GM18873 (cell line): ENCODE results near the gene SRGAP3.

Experiments used
- ATAC-seq: cut with Tn5 transposase; IDR thresholded peaks from one replicate; pipeline ENCODE4 v1.9.1; 2021; ENCODE audit warnings: mild to moderate bottlenecking, moderate library complexity, moderate number of reproducible peaks; ENCODE audit not compliant: unreplicated experiment, low FRiP score

SRGAP3 gene

DNA sequence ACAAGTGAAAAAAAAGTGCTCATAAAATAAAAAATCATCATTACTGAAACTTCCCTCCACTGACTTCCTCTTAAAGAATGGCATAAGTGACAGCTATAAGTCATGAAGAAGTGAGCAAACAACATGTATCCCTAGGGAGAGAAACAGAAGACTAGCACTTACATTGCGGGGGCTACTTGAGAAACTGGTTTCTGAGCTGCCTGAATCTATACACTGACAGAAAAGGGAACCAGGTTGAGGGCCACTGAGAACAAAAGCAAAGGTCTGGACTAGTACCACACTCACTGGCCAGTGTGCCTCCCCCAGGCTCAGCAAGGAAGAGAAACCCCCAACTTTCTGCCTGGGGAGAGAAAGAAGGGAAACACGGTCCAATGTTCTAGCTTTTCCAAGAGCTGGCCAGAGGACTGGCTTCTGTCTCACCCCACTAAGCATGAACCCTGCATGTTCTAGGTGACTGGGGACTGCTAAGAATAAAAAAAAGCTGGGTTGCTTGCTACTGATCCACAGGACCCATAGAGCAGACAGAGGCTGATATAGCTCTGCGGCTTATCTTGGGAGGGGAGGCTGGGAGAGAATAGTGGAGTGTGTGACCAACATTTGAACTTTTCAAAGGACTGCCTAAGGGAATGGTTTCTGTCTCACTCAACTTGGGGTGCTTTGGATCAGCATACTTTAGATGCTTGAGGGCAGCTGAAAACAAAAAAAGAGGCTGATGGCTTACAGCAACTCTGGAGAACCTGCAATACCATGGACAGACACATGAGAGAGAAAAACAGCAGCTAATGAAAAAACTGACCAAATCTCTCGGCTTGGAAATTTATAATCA is 294.3 kb downstream of the SRGAP3 start:
- peak; percentile 65 for ATAC-seq

DNA sequence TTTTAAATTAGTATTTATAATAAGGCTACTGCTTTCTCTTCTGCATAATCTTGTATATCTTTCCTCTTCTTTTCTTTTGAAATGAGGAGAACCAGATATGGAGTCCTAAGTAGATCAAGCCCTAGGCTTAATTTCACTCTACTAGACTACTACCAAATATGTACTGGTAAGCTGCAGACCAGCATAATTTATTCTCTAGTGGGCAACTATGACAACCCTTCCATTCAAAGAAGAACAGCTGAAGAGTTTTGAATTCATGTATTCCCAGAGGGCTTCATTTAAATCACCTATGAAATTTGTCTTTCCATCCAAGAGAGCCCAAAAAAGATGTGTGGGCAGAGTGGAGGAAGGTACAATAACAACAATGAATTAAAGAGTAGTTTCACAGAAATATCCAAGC is 296.1 kb downstream of the SRGAP3 start:
- no peak for ATAC-seq

DNA sequence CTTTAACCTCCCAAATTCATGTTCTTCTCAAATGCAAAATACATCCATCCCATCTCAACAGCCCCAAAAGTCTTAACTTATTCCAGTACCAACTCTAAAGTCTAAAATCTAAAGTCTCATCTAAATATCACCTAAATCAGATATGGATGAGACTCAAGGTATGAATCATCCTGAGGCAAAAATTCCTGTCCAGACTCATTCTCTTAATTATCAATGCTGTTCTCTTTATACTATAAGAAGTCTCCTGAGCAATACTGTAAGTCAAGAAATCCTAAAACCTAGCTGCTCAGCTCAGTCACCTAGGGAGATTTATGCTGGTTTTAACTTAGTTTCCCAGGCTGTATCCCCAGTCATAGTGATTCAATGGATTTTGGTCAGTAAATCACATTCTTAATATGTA is 297.3 kb downstream of the SRGAP3 start:
- no peak for ATAC-seq

DNA sequence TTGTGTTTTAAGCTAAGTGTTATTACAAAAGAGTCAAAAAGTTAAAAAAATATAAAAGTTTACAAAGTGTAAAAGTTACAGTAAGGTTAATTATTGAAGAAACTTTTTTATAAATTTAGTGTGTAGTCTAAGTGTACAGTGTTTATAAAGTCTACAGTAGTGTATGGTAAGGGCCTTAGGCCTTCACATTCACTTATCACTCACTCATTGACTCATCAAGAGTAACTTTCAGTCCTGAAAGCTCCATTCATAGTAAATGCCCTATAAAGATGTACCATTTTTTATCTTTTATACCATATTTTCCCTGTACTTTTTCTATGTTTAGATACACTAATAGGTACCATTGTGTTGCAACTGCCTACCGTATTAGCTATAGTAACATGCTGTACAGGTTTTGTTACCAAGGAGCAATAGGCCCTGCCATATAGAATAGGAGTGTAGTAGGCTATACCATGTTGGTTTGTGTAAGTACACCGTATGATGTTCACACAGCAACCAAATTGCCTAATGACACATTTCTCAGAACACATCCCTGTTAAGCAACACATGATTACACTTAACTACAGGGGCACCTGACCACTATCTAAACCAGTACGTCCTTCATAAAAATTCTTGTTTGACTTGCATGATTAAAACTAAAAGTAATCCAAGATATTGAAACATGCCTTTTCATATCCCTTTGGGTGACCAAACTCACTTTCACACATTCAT is 303.4 kb downstream of the SRGAP3 start:
- ATAC-seq: no peak

DNA sequence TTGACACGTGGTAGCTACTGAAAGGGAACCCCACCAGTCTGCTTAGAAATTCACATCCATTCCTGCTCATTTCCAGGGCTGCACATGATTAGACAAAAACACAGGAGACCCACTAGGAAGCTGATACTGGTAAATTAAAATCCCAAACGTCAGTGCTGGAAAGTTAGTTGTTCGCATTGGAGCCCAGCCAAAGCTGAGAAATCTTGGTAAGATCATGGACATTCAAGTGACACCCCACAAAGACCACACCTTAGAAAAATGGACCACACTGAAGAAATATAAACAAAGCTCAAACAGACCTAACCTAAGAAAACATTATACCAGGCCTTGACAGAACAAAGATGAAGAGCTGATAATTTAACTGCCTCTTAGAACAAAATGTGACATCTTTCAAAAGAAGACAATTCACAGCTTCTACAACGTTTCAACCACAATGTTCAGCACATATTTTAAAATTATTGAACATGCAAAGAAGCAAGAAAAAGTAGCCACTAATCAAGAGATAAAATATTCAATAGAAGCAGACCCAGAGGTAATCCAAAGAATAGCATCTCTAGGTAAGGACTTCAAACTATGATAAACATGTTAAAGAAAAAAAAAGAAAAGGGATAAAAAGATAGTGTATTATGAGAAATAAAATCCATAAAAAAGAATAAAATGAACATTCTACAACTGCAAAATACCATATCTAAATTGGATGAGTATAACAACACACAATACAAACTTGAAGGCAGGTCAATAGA is 306.5 kb downstream of the SRGAP3 start:
- ATAC-seq: no peak

DNA sequence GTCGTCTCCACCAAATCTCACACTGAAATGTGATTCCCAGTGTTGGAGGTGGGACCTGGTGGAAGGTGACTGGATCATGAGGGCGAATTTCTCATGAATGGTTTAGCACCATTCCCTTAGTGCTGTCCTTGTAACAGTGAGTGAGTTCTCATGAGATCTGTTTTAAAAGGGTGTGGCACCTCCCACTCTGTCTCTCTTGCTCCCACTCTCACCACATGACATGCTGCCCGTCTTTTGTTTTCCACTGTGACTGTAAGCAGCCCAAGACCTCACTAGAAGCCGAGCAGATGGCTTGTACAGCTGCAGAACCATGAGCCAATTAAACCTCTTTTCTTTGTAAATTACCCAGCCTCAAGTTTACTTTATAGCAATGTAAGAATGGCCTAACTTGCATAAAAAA is 307.3 kb downstream of the SRGAP3 start:
- no peak for ATAC-seq

DNA sequence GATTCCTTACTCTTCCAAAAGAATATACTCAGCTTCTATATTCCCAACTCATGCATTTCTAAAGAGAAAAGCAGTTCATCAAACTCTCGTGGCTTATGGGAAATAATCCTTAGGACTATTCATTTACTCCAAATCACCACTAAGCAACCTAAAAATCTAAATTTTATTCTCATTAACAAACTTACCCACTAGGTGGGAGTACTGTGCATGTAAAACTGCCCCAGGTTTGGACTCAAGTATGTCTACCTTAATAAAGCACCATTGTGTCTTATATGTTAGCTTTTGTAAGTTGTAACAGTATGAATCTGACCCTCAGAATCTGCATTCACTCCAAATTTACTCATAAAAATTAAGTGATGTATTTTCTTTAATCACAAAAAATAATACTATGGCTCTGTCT is 311.4 kb downstream of the SRGAP3 start:
- ATAC-seq: no peak

DNA sequence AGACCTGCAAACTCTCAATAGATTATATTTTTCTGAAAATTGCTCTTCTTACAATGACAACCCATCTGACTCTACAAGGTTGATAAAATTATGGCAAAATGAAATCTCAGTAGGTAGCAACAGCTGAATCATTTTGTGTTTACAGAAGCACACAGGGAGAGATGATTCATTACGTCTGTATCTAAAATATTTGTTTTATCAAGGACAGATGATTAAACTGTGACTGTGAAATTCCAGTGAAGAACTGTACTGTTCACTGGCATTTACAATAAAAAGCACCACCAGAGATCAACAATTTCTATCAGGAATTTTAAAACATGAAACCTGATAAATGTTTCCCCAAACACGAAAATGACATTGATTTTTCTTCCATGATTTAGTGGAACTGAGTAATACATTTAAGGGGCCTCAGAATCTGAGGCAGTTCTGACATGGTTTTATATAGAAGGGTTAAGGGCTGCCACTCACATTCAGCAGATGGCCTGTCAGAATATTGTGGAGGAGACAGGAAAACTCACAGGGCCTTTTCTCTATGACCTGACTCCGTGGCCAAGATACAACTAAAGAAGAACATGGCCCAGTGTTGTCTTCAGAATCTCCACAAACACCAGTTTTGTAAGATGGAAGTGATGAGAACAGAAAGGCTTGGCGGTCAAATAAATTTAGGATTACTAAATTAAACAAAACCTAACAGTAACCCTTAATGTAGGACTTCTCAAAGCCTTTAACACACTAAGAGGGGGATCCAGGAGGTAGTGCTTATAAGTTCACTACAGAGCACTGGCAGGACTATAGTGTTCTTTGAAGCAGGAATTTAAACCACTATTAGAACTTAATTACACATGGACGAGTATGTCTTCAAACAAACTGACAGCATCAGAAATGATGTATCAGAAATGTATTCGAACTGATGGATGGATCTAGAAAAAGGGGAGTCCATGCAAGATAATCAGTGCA is 312.1 kb downstream of the SRGAP3 start:
- no peak for ATAC-seq

DNA sequence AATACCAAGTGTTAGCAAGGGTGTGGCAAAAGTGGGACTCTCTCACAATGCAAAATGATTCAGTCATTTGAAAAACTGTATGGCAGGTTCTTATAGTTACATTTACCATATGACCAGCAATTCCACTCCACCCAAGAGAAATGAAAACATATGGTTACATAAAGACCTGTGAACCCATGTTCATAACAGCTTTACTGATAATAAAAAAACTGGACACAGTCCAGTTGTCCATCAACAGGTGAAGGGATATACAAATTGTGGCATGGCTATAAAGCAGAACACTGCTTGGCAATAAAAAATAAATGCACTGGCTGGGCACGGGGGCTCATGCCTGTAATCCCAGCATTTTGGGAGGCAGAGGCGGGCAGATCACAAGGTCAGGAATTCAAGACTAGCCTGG is 316.9 kb downstream of the SRGAP3 start:
- ATAC-seq: no peak

DNA sequence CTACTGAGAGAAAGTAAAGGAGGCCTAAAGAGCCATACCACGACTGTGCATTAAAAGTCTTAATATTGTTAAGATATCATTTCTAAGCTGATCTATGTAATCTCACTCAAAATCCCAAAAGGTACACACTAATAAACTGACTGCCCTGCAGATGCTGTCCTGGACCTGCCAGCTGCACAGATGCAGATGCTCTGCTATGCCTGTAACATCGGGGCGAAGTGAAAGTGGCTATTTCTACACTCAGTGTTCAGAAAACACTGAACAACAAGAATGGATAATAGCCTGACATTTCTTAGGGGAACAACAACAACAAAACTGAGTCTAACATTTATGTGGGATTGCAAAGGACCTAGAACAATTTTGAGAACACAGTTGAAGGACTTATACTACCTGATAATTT is 318.1 kb downstream of the SRGAP3 start:
- no peak for ATAC-seq
